ENCODE results near the gene SRSF9. TPM values are rescaled to one million over a fixed set of nuclear protein-coding genes. Genes with fewer than 3 reads are reported as not detected.

Gene SRSF9
- total RNA-seq, 4 donors from 2014 or later: 10.5 to 150 (median 91.1) TPM

DNA sequence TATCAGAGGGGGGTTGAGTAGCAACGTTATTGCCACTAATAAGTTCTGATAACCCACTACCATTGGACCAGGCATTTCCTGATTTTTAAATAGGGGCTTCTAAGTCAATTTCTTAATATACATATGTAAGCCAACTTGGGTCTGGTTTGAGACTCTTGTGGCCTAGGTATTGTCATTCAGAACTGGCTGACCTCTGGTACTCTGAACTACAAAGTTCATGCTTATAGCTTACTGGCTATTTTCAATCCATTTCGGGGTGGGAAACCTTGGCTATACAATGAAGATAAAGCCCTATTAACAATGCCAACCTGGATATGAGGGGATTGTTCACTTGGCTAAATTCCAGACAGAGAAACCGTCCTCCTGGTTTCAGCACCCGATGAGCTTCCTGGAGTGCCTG is 35.0 kb upstream of the SRSF9 start:
- H3K36me3 ChIP-seq: no peaks in the 10 kb centered on the region

DNA sequence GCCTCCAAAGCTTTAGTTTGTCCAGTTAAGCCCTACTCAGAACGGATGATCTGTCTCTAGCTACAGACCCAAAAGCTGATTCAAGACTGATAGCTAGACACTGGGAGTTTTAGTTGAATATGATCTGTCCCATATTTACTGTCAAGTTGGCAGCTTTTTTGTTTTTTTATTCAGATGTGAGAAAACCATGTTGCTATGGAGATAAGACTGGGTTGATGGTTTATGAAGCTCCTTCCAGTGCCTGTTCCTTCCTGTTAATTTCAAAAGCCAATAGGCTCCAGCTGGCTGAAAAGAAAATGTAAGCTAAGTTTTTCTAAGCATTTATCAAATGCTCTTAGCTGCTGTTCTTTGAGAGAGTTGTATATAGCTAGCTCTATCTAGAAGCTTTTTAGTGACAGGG is 31.0 kb upstream of the SRSF9 start:
- no peak for TF ChIP-seq POLR2A (IDR thresholded peaks at IDR 0.05)
- TF ChIP-seq, protein P1, sequence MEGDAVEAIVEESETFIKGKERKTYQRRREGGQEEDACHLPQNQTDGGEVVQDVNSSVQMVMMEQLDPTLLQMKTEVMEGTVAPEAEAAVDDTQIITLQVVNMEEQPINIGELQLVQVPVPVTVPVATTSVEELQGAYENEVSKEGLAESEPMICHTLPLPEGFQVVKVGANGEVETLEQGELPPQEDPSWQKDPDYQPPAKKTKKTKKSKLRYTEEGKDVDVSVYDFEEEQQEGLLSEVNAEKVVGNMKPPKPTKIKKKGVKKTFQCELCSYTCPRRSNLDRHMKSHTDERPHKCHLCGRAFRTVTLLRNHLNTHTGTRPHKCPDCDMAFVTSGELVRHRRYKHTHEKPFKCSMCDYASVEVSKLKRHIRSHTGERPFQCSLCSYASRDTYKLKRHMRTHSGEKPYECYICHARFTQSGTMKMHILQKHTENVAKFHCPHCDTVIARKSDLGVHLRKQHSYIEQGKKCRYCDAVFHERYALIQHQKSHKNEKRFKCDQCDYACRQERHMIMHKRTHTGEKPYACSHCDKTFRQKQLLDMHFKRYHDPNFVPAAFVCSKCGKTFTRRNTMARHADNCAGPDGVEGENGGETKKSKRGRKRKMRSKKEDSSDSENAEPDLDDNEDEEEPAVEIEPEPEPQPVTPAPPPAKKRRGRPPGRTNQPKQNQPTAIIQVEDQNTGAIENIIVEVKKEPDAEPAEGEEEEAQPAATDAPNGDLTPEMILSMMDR (IDR thresholded peaks at IDR 0.05): no peak
- H3K36me3 ChIP-seq: no peaks in the 10 kb centered on the region
- no peak for DNase-seq
- H3K4me3 ChIP-seq: no peak overlapping the region
- no peak overlapping the region for H3K27ac ChIP-seq
- no peaks in the 10 kb centered on the region for H3K27me3 ChIP-seq
- H3K4me1 ChIP-seq: peaks cover 0 to 8% of the 10 kb centered on the region in 2 donors
- no peaks in the 10 kb centered on the region for H3K9me3 ChIP-seq
- intact Hi-C loops (cut with DNase I; ENCODE audit: low total_unique reads): no loop called here

More for the DNA sequence above, 35.0 kb upstream of the SRSF9 start:
- no peak for DNase-seq
- H3K4me1 ChIP-seq: no peaks in the 10 kb centered on the region
- no peak overlapping the region for H3K4me3 ChIP-seq
- H3K9me3 ChIP-seq: no peaks in the 10 kb centered on the region
- TF ChIP-seq POLR2A (IDR thresholded peaks at IDR 0.05): no peak
- TF ChIP-seq, protein P1 (IDR thresholded peaks at IDR 0.05): no peak
- no peaks in the 10 kb centered on the region for H3K27me3 ChIP-seq
- no peak overlapping the region for H3K27ac ChIP-seq
- intact Hi-C loops (cut with DNase I; ENCODE audit: low total_unique reads): no loop called here

- Histone ChIP-seq H3K27ac (no peak overlapping the region), H3K4me1 (peaks cover 0 to 8% of the 10 kb centered on the region in 2 donors), H3K9me3 (no peaks in the 10 kb centered on the region), H3K4me3 (no peak overlapping the region), H3K36me3 (no peaks in the 10 kb centered on the region), H3K27me3 (no peaks in the 10 kb centered on the region)
- TF ChIP-seq POLR2A (IDR thresholded peaks at IDR 0.05): no peak
- TF ChIP-seq, protein P1 (IDR thresholded peaks at IDR 0.05): no peak
- no peak for DNase-seq
- intact Hi-C loops (cut with DNase I; ENCODE audit: low total_unique reads): no loop called here
Measured at GRCh38 chr12:120498870-120499515, 29.4 kb upstream of the SRSF9 start.

DNA sequence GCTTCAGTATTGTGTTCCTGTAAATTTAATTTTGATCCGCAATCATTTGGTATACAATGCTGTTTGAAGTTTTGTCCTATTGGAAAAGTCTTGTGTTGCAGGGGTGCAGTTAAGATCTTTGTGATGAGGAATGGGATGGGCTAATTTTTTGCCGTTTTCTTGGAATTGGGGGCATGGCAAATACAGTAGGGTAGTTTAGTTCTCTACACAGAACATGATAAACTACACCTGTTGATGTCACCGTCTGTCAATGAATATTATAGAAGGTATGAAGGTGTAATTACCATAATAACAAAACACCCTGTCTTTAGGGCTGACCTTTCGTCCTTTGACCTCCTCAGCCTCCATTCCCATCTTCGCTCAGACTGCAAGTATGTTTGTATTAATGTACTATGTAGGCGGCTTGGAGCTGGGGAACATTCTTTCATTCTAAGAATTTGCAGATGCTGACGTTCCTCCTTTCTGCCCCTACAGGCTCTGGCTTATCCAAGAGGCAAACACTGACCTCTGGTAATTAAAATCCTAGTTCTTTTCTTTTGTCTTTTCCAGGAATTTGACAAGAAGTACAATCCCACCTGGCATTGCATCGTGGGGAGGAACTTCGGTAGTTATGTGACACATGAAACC is 28.1 kb upstream of the SRSF9 start:
- H3K27me3 ChIP-seq: no peaks in the 10 kb centered on the region
- intact Hi-C loops (cut with DNase I; ENCODE audit: low total_unique reads): no loop called here
- peak overlapping the region; percentile 73 to 92 for H3K4me3 ChIP-seq
- TF ChIP-seq, protein P1 (IDR thresholded peaks at IDR 0.05): no peak
- TF ChIP-seq POLR2A (IDR thresholded peaks at IDR 0.05): no peak
- H3K36me3 ChIP-seq: no peaks in the 10 kb centered on the region
- H3K9me3 ChIP-seq: no peaks in the 10 kb centered on the region
- H3K4me1 ChIP-seq: peaks cover 0 to 8% of the 10 kb centered on the region in 2 donors
- DNase-seq: no peak
- H3K27ac ChIP-seq: peak overlapping the region; percentile 83 to 92

Data from uterus (tissue), 4 donors.